AG04450 (cell line): Measurements from ENCODE around the gene CD163. TPM values are rescaled to one million over a fixed set of nuclear protein-coding genes. Genes with fewer than 3 reads are reported as not detected.

ENCODE experiments used
- CTCF ChIA-PET: fragments of 300-600, 350-600 bp; formaldehyde crosslinking; extraction: SDS; loops from one replicate; lab custom pipeline; 2022; ENCODE audit warnings: antibody characterized with exemption, inconsistent platforms; lab: Charles Lee
- POLR2A ChIA-PET: fragments of 350-600 bp; formaldehyde crosslinking; extraction: SDS; loops from one replicate; lab custom pipeline; 2021; ENCODE audit warnings: antibody characterized with exemption, inconsistent platforms; lab: Yijun Ruan, JAX
- DNase-seq: peaks from one replicate; pipeline ENCODE4 v3.0.0-alpha.2; 2011; ENCODE audit warnings: low read depth, low spot score
- H3K27ac ChIP-seq: one replicate; pipeline ENCODE4 v1.5.1; 2012; ENCODE audit warnings: low read depth, low read length, control low read depth
- H3K27me3 ChIP-seq: one replicate; pipeline ENCODE4 v1.6.0; 2012; ENCODE audit warnings: low read length; ENCODE audit not compliant: control insufficient read depth, insufficient read depth
- H3K4me3 ChIP-seq: 2 replicates; pipeline ENCODE4 v1.5.1; 2011; ENCODE audit warnings: mild to moderate bottlenecking, low read depth, low read length, control low read depth
- H3K9me3 ChIP-seq: 2 replicates; pipeline ENCODE4 v1.5.1; 2012; ENCODE audit warnings: low read length; ENCODE audit not compliant: control insufficient read depth, insufficient read depth
- CTCF ChIP-seq: IDR thresholded peaks from 2 replicates; pipeline ENCODE4 v1.5.1; 2011; ENCODE audit warnings: low read depth, low read length, control low read depth, inconsistent platforms
- polyA plus RNA-seq: library from polyadenylated mRNA; depleted of rRNA; stranded (reverse); fragments of >200 nt; gene quantifications from 2 replicates; pipeline ENCODE4 v1.2.3, GENCODE V29; 2011

CD163 gene
- polyA plus RNA-seq, 1 experiment, result not detected

DNA sequence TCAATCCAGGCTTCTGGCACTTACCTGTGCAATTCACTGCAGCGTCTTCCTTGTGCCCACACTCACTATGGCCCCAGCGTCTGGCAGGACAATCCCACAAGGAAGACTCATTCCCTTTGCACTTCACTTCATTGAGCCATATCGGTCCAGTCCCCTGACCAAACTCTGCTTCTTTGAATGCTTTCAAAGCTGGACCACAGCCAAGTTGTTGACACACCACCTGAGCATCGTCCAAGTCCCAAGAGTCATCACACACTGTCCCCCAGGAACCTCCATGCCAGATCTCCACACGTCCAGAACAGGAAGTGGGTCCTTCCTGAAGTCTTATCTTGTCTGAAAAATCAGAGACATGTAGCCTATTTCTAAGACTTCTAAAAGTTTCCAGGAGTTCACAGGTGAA, 20.2 kb downstream of the CD163 start:
- Histone ChIP-seq H3K4me3 (no peak overlapping the region), H3K27me3 (no peaks in the 10 kb centered on the region), H3K9me3 (no peaks in the 10 kb centered on the region), H3K27ac (no peak overlapping the region)
- CTCF ChIA-PET, result no interaction called here
- POLR2A ChIA-PET, result no interaction called here
- no peak for TF ChIP-seq CTCF
- no peak for DNase-seq

DNA sequence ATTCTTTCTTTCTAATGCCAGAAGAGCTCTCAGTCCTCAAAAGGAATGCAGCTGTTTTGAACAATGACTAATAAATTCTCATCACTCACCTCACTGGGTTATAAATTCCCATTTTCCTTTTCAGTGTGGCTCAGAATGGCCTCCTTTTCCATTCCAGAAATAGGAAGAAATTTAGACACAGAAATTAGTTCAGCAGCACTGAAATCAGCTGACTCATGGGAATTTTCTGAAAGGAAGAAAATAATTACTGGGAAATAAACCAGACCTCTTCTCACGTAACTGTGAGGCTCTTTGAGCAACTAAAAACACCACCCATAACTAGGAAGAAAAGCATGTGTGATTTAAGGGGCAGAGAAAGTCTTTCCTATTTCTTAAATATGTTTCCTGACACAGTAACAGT, 23.8 kb downstream of the CD163 start:
- POLR2A ChIA-PET, result no interaction called here
- no peak for DNase-seq
- H3K27me3 ChIP-seq, result no peaks in the 10 kb centered on the region
- H3K4me3 ChIP-seq, result no peak overlapping the region
- no peaks in the 10 kb centered on the region for H3K9me3 ChIP-seq
- CTCF ChIA-PET, result interaction anchor here (2.5 kb wide), 1 partner anchor 19 kb away, joined by 12 read pairs; no protein-coding TSS in a partner anchor
- H3K27ac ChIP-seq, result no peak overlapping the region
- no peak for TF ChIP-seq CTCF

GRCh38 chr12:7472060-7472459, 31.5 kb downstream of the CD163 start:
- H3K9me3 ChIP-seq, result no peaks in the 10 kb centered on the region
- no peak for TF ChIP-seq CTCF
- CTCF ChIA-PET, result interaction anchor here (1.4 kb wide), 1 partner anchor 11 kb away, joined by 5 read pairs; no protein-coding TSS in a partner anchor
- H3K4me3 ChIP-seq, result no peak overlapping the region
- H3K27ac ChIP-seq, result no peak overlapping the region
- POLR2A ChIA-PET, result no interaction called here
- no peak for DNase-seq
- no peaks in the 10 kb centered on the region for H3K27me3 ChIP-seq

- H3K27ac ChIP-seq, result no peak overlapping the region
- H3K27me3 ChIP-seq, result no peaks in the 10 kb centered on the region
- ChIA-PET CTCF (interaction anchor here (0.5 to 4.8 kb wide), 47 partner anchors 8 to 1471 kb away, joined by 3 to 96 read pairs (median 4); partner anchors contain the start of gene C1S), POLR2A (no interaction called here)
- TF ChIP-seq CTCF, result peak; percentile 98
- no peak overlapping the region for H3K4me3 ChIP-seq
- DNase-seq, result no peak
- H3K9me3 ChIP-seq, result no peaks in the 10 kb centered on the region
These were observed 43.0 kb downstream of the CD163 start for GRCh38 chr12:7460375-7461259.

- CTCF ChIA-PET, result interaction anchor here (0.6 to 4.8 kb wide), 19 partner anchors 10 to 1470 kb away, joined by 3 to 96 read pairs (median 5); partner anchors contain the start of gene C1S
These were observed 43.6 kb downstream of the CD163 start for GRCh38 chr12:7459973-7460372.

More at GRCh38 chr12:7459973-7460372, 43.6 kb downstream of the CD163 start:
- H3K4me3 ChIP-seq, result no peak overlapping the region
- DNase-seq, result no peak
- H3K27me3 ChIP-seq, result no peaks in the 10 kb centered on the region
- no peak for TF ChIP-seq CTCF
- POLR2A ChIA-PET, result no interaction called here
- H3K9me3 ChIP-seq, result no peaks in the 10 kb centered on the region
- no peak overlapping the region for H3K27ac ChIP-seq
